Tibial nerve (tissue), 4 donors: Measurements from ENCODE around the gene IFIH1. TPM values are rescaled to one million over a fixed set of nuclear protein-coding genes. Genes with fewer than 3 reads are reported as not detected.

Experiments
- DNase-seq, 2 donors: peaks; one replicate each; pipeline ENCODE4 v3.0.0-alpha.2; 2019; ENCODE audit warnings: low spot score in 2 of 2
- H3K27ac ChIP-seq, 4 donors: fragments of 200-600 bp; sonication (generic) in 3 of 4; one replicate each; pipeline ENCODE4 v1.5.1; 2017 to 2019; ENCODE audit warnings: mild to moderate bottlenecking in 1 of 4
- H3K27me3 ChIP-seq, 2 donors: fragments of 200-600 bp; sonication (generic) in 1 of 2; one replicate each; pipeline versions ENCODE4 v1.5.1 to v1.6.0; 2017 to 2019
- H3K36me3 ChIP-seq, 3 donors: fragments of 200-600 bp; sonication (generic); one replicate each; pipeline ENCODE4 v1.5.1; 2018 to 2019
- H3K4me1 ChIP-seq, 4 donors: fragments of 200-600 bp; sonication (generic) in 3 of 4; one replicate each; pipeline ENCODE4 v1.5.1; 2017 to 2019
- H3K4me3 ChIP-seq, 4 donors: fragments of 200-600 bp; sonication (generic) in 3 of 4; one replicate each; pipeline ENCODE4 v1.5.1; 2017 to 2019; ENCODE audit warnings: mild to moderate bottlenecking in 1 of 4, moderate library complexity in 1 of 4
- H3K9me3 ChIP-seq, 4 donors: fragments of 200-600 bp; sonication (generic) in 3 of 4; one replicate each; pipeline ENCODE4 v1.5.1; 2017 to 2019
- CTCF ChIP-seq, 5 experiments: fragments of 200-600 bp in 3 of 5; fragments of 450-650 bp in 2 of 5; sonication (generic) in 3 of 5; IDR thresholded peaks; one replicate each; pipeline ENCODE4 v1.5.1; 2016 to 2019; ENCODE audit warnings: antibody characterized with exemption in 5 of 5, mild to moderate bottlenecking in 3 of 5, moderate library complexity in 2 of 5
- EP300 ChIP-seq, 2 donors: sonication (generic); formaldehyde crosslinking; IDR thresholded peaks; one replicate each; pipeline ENCODE4 v1.6.1; 2017; ENCODE audit warnings: antibody characterized with exemption in 2 of 2, mild to moderate bottlenecking in 1 of 2
- POLR2A ChIP-seq, 2 donors: fragments of 450-650 bp; IDR thresholded peaks; one replicate each; pipeline ENCODE4 v1.6.1; 2017; ENCODE audit warnings: antibody characterized with exemption in 2 of 2, mild to moderate bottlenecking in 2 of 2, moderate library complexity in 2 of 2
- WGBS, 2 donors: methylation state at CpG; one replicate each; pipeline ENCODE4 v1.1.5; 2018; 5-methylcytosine and 5-hydroxymethylcytosine counted together
- total RNA-seq, 4 donors: library from RNA; depleted of rRNA; stranded (reverse); fragments of >200 nt; gene quantifications; one replicate each; pipeline ENCODE4 v1.1.0, GENCODE V29; 2016

Gene IFIH1
- total RNA-seq, 4 donors from 2014 or later = 12.5 to 13.2 (median 12.8) TPM

GRCh38 chr2:162343492-162343823, 25.0 kb upstream of the IFIH1 start:
- DNase-seq = no peak
- H3K27me3 ChIP-seq = no peaks in the 10 kb centered on the region
- H3K36me3 ChIP-seq = no peaks in the 10 kb centered on the region
- H3K9me3 ChIP-seq = no peaks in the 10 kb centered on the region
- peak overlapping the region in 1 of 4 donors; percentile 85 for H3K27ac ChIP-seq
- H3K4me3 ChIP-seq = peak overlapping the region; percentile 60 to 92 (median 76)
- no peak for TF ChIP-seq POLR2A (IDR thresholded peaks at IDR 0.05)
- no peak for TF ChIP-seq CTCF (IDR thresholded peaks at IDR 0.05)
- no peak for TF ChIP-seq EP300 (IDR thresholded peaks at IDR 0.05)
- WGBS, 2 donors = 44 to 53% methylated on average over 4 of the region's 4 CpGs
- peaks cover 0 to 32% (median 0%) of the 10 kb centered on the region in 4 donors for H3K4me1 ChIP-seq

DNA sequence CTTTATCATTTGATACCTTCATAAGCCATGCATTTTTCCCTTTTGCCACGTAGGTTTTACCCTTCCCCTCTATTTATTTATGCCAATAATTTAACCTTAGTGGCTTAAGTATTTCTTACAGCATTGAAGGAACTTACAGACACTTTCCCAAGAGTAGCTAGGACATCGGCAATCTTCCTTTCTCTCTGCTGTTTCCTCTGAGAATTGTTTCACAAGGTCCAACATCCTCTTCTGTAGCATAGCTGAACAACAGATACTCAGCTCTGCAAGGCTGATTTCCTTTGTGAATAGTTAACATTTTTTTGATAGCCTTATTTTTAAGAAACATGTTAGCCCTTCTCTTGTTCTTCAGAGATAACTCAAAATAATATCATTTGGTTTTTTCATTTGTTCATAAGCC, 24.4 kb upstream of the IFIH1 start:
- Histone ChIP-seq H3K9me3 (no peaks in the 10 kb centered on the region), H3K27ac (no peak overlapping the region), H3K27me3 (no peaks in the 10 kb centered on the region), H3K4me1 (peaks cover 0 to 32% (median 0%) of the 10 kb centered on the region in 4 donors), H3K36me3 (no peaks in the 10 kb centered on the region), H3K4me3 (no peak overlapping the region)
- TF ChIP-seq EP300 (IDR thresholded peaks at IDR 0.05) = no peak
- TF ChIP-seq CTCF (IDR thresholded peaks at IDR 0.05) = no peak
- TF ChIP-seq POLR2A (IDR thresholded peaks at IDR 0.05) = no peak
- WGBS, 2 donors = 56 to 60% methylated on average over 2 of the region's 2 CpGs
- DNase-seq = no peak

DNA sequence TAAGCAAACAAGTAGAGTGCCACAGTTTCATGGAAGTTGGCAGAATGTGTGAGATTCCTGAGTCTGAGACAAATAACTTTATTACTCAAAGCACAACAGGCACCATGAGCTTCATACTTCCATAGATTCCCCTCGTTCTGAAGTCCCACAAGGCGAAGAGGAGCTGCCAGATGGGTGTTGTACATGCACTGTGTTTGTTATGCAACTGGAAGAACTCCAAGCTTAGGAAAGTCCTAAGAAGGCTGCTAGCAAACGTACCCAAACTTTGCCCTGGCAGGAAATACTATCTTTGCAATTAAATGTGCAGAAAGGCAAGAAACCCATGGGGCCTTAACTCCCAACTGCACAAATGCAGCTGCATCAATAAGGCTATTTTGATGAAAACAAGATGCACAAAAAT, 23.8 kb upstream of the IFIH1 start:
- no peak for DNase-seq
- WGBS, 2 donors = 36 to 57% methylated on average over 3 of the region's 3 CpGs
- H3K4me1 ChIP-seq = peaks cover 0 to 32% (median 0%) of the 10 kb centered on the region in 4 donors
- no peak overlapping the region for H3K27ac ChIP-seq
- no peaks in the 10 kb centered on the region for H3K9me3 ChIP-seq
- no peak for TF ChIP-seq CTCF (IDR thresholded peaks at IDR 0.05)
- no peak for TF ChIP-seq EP300 (IDR thresholded peaks at IDR 0.05)
- no peak for TF ChIP-seq POLR2A (IDR thresholded peaks at IDR 0.05)
- no peaks in the 10 kb centered on the region for H3K36me3 ChIP-seq
- H3K4me3 ChIP-seq = no peak overlapping the region
- H3K27me3 ChIP-seq = no peaks in the 10 kb centered on the region

DNA sequence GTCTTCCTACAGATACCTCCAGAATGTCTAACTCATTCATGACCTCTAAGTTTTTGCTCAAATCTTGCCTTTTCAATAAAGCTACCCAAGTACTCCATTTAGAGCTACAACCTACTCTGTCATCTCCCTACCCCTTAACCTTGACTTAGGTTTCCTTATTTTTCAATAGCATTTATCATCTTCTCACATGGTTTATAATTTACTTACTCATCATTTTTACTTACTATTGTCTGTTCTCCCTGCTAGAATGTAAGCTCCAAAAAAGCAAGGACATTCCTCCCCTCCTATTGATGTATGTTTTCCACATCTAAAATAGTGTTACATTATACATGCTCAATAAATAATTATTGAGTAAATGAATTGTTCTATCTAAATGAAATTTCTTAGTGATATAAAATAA, 22.3 kb upstream of the IFIH1 start:
- Histone ChIP-seq H3K27me3 (no peaks in the 10 kb centered on the region), H3K4me3 (no peak overlapping the region), H3K4me1 (peaks cover 0 to 24% (median 0%) of the 10 kb centered on the region in 4 donors), H3K27ac (no peak overlapping the region), H3K9me3 (no peaks in the 10 kb centered on the region), H3K36me3 (no peaks in the 10 kb centered on the region)
- DNase-seq = no peak
- TF ChIP-seq CTCF (IDR thresholded peaks at IDR 0.05) = no peak
- no peak for TF ChIP-seq EP300 (IDR thresholded peaks at IDR 0.05)
- TF ChIP-seq POLR2A (IDR thresholded peaks at IDR 0.05) = no peak

GRCh38 chr2:162337868-162338267, 19.4 kb upstream of the IFIH1 start:
- H3K4me3 ChIP-seq = no peak overlapping the region
- no peaks in the 10 kb centered on the region for H3K36me3 ChIP-seq
- H3K27ac ChIP-seq = no peak overlapping the region
- TF ChIP-seq CTCF (IDR thresholded peaks at IDR 0.05) = no peak
- no peak for TF ChIP-seq POLR2A (IDR thresholded peaks at IDR 0.05)
- TF ChIP-seq EP300 (IDR thresholded peaks at IDR 0.05) = no peak
- no peaks in the 10 kb centered on the region for H3K27me3 ChIP-seq
- H3K4me1 ChIP-seq = peaks cover 0 to 4% (median 0%) of the 10 kb centered on the region in 4 donors
- H3K9me3 ChIP-seq = no peaks in the 10 kb centered on the region
- WGBS, 2 donors = 85 to 89% methylated on average over 2 of the region's 2 CpGs
- no peak for DNase-seq
